ENCODE data around the gene LRRK2.

DNA sequence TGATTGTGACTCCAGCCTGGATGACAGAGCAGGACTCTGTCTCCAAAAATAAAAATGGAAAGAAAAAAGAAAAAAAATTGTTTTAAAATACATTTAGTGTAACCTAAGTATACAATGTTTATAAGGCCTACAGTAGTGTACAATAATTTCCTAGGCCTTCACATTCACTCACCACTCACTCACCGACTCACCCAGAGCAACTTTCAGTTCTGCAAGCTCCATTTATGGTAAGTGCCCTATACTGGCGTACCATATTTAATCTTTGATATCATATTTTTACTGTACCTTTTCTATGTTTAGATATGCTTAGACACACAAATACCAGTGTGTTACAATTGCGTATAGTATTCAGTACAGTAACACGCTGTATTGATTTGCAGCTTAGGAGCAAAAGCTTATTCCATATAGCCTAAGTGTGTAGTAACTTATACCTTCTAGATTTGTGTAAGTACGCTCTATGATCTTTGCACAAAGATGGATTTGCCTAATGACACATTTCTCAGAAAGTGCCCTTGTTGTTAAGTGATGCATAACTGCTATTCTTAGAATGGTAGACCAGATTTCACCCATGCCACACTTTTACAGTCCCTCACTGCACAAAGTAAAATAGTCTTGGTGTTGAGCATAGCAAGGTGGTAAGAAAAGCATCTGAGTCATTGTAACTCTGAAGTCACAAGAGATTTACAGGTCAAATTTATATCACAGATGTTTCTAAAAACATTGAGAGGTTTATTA lies 151.9 kb downstream of the LRRK2 start:
- TF ChIP-seq SMC3 (IDR thresholded peaks at IDR 0.05; ENCODE audit: borderline replicate concordance, low read length) (no peak), EZH2 (IDR thresholded peaks at IDR 0.05; ENCODE audit: borderline replicate concordance, control insufficient read depth, low read depth, low read length) (no peak), ZBED1 (IDR thresholded peaks at IDR 0.05; ENCODE audit: borderline replicate concordance) (no peak), MYC (IDR thresholded peaks at IDR 0.05; ENCODE audit: insufficient read depth, insufficient read length, insufficient replicate concordance, low read length, severe bottlenecking) (no peak), POLR2A (IDR thresholded peaks at IDR 0.05; ENCODE audit: low read depth, low read length) (no peak), RELA (IDR thresholded peaks at IDR 0.05; ENCODE audit: borderline replicate concordance, partially characterized antibody) (no peak), ATF7 (IDR thresholded peaks at IDR 0.05; ENCODE audit: low read depth) (no peak), CREB1 (IDR thresholded peaks at IDR 0.05; ENCODE audit: low read depth) (no peak), POLR2AphosphoS2 (IDR thresholded peaks at IDR 0.05; ENCODE audit: low read depth, low read length) (no peak)
- TF ChIP-seq, protein P1, sequence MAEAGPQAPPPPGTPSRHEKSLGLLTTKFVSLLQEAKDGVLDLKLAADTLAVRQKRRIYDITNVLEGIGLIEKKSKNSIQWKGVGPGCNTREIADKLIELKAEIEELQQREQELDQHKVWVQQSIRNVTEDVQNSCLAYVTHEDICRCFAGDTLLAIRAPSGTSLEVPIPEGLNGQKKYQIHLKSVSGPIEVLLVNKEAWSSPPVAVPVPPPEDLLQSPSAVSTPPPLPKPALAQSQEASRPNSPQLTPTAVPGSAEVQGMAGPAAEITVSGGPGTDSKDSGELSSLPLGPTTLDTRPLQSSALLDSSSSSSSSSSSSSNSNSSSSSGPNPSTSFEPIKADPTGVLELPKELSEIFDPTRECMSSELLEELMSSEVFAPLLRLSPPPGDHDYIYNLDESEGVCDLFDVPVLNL (IDR thresholded peaks at IDR 0.05; ENCODE audit: low read depth, low read length): no peak
- TF ChIP-seq, protein P2, sequence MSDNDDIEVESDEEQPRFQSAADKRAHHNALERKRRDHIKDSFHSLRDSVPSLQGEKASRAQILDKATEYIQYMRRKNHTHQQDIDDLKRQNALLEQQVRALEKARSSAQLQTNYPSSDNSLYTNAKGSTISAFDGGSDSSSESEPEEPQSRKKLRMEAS (IDR thresholded peaks at IDR 0.05; ENCODE audit: low read depth, low read length): no peak
- TF ChIP-seq, protein P3, sequence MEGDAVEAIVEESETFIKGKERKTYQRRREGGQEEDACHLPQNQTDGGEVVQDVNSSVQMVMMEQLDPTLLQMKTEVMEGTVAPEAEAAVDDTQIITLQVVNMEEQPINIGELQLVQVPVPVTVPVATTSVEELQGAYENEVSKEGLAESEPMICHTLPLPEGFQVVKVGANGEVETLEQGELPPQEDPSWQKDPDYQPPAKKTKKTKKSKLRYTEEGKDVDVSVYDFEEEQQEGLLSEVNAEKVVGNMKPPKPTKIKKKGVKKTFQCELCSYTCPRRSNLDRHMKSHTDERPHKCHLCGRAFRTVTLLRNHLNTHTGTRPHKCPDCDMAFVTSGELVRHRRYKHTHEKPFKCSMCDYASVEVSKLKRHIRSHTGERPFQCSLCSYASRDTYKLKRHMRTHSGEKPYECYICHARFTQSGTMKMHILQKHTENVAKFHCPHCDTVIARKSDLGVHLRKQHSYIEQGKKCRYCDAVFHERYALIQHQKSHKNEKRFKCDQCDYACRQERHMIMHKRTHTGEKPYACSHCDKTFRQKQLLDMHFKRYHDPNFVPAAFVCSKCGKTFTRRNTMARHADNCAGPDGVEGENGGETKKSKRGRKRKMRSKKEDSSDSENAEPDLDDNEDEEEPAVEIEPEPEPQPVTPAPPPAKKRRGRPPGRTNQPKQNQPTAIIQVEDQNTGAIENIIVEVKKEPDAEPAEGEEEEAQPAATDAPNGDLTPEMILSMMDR (IDR thresholded peaks at IDR 0.05 in 2 of 3, conservative IDR thresholded peaks at IDR 0.05 in 1 of 3; ENCODE audit: control insufficient read depth in 2 of 3, extremely low read depth in 1 of 3, insufficient read depth in 1 of 3, low read depth in 3 of 3, low read length in 3 of 3): no peak
